Psoas muscle (tissue), 8 donors: ENCODE measurements around the gene USP46. TPM values are rescaled to one million over a fixed set of nuclear protein-coding genes. Genes with fewer than 3 reads are reported as not detected.

Experiments used
- ATAC-seq, 4 donors: fragments of 200-7000 bp; cut with Tn5 transposase; one replicate each; pipeline ENCODE4 v1.9.1; 2020; ENCODE audit warnings: moderate library complexity in 3 of 4, mild to moderate bottlenecking in 2 of 4
- DNase-seq, 2 donors: peaks; one replicate each; pipeline ENCODE4 v3.0.0-alpha.2; 2020
- H3K27ac ChIP-seq: fragments of 200-600 bp; one replicate; pipeline ENCODE4 v1.8.0; 2022
- H3K27me3 ChIP-seq, 3 donors: fragments of 200-600 bp in 1 of 3; one replicate each; pipeline versions ENCODE4 v1.6.1 to v1.8.0; 2013 to 2022; ENCODE audit warnings: low read length in 2 of 3, mild to moderate bottlenecking in 2 of 3, moderate library complexity in 1 of 3; ENCODE audit not compliant: insufficient read depth in 3 of 3
- H3K36me3 ChIP-seq, 2 donors: fragments of 200-600 bp in 1 of 2; one replicate each; pipeline versions ENCODE4 v1.6.1 to v1.8.0; 2013 to 2022; ENCODE audit warnings: low read depth in 1 of 2, mild to moderate bottlenecking in 1 of 2, moderate library complexity in 1 of 2; ENCODE audit not compliant: insufficient read depth in 1 of 2
- H3K4me1 ChIP-seq: fragments of 200-600 bp; one replicate; pipeline ENCODE4 v1.8.0; 2022
- H3K4me3 ChIP-seq: fragments of 200-600 bp; one replicate; pipeline ENCODE4 v1.8.0; 2022; ENCODE audit warnings: mild to moderate bottlenecking
- H3K9me3 ChIP-seq: fragments of 200-600 bp; one replicate; pipeline ENCODE4 v1.8.0; 2022
- CTCF ChIP-seq: fragments of 200-600 bp; IDR thresholded peaks from one replicate; pipeline ENCODE4 v1.8.0; 2022; ENCODE audit warnings: antibody characterized with exemption
- WGBS, 3 donors: extraction: QIAGEN DNeasy Blood & Tissue Kit; methylation state at CpG; one replicate each; pipeline versions ENCODE4 v1.1.6 to v1.1.7; 2013; 5-methylcytosine and 5-hydroxymethylcytosine counted together
- intact Hi-C, 2 donors: fragments of 100-400 bp; cut with DNase I; formaldehyde crosslinking; loops; one replicate each; pipeline versions ENCODE4 v1.11.0 to v1.14.2; 2022
- polyA plus RNA-seq, 3 donors: library from polyadenylated mRNA; stranded (reverse); fragments of 200-250 nt; gene quantifications; one replicate each; pipeline ENCODE4 v1.2.3, GENCODE V29; 2013
- total RNA-seq, 4 donors: library from RNA; stranded (reverse); fragmentation: NEBNext Ultra II Directional in 2 of 4; extraction: Animal tissue kit (Norgen Biotek cat#: 25700) in 2 of 4; gene quantifications; one replicate each; pipeline versions ENCODE4 v1.2.1 to v1.2.4, GENCODE V29; 2021 to 2023
- donor health status: healthy with polysubstance abuse.
- donor health status: DM: no; HTN: no; CAD: no; lungs with moderate emphysema.
- donor health status: Bipolar disorder and iron deficiency.
- donor health status: healthy.
- donor health status: DM: yes; HTN: yes; CAD: no.
- donor health status: DM: no; HTN: no; CAD: no.
- donor health status: DM: no; HTN: no; CAD: no.
- donor health status: DM: yes; HTN: yes; CAD: no.

USP46 gene
- total and polyA plus RNA-seq, 7 donors = 3.0 to 28.2 (median 13.0) TPM

- H3K4me3 ChIP-seq = no peak overlapping the region
- H3K27ac ChIP-seq = no peak overlapping the region
- WGBS, 3 donors = 50 to 64% (median 60%) methylated on average over 3 of the region's 3 CpGs
- H3K27me3 ChIP-seq = no peaks in the 10 kb centered on the region
- H3K4me1 ChIP-seq = peaks cover 43% of the 10 kb centered on the region
- no peaks in the 10 kb centered on the region for H3K36me3 ChIP-seq
- TF ChIP-seq CTCF = no peak
- DNase-seq (no peak), ATAC-seq (no peak)
- intact Hi-C loops = no loop called here
- no peaks in the 10 kb centered on the region for H3K9me3 ChIP-seq
Measured at GRCh38 chr4:52641854-52642563, 17.1 kb downstream of the USP46 start.

- no peaks in the 10 kb centered on the region for H3K27me3 ChIP-seq
- no peak for ATAC-seq
- intact Hi-C loops = no loop called here
- DNase-seq = no peak
- H3K9me3 ChIP-seq = no peaks in the 10 kb centered on the region
- no peaks in the 10 kb centered on the region for H3K36me3 ChIP-seq
- H3K4me3 ChIP-seq = no peak overlapping the region
- WGBS, 3 donors = 35 to 38% (median 36%) methylated on average over 6 of the region's 6 CpGs
- peaks cover 39% of the 10 kb centered on the region for H3K4me1 ChIP-seq
- no peak for TF ChIP-seq CTCF
- H3K27ac ChIP-seq = no peak overlapping the region
Measured at GRCh38 chr4:52640808-52641565, 18.1 kb downstream of the USP46 start.

- H3K4me1 ChIP-seq = peaks cover 32% of the 10 kb centered on the region
- TF ChIP-seq CTCF = no peak
- H3K36me3 ChIP-seq = no peaks in the 10 kb centered on the region
- H3K27ac ChIP-seq = no peak overlapping the region
- 92 to 97% (median 95%) methylated on average over 4 of the region's 4 CpGs for WGBS, 3 donors
- intact Hi-C loops = no loop called here
- ATAC-seq (no peak), DNase-seq (no peak)
- no peaks in the 10 kb centered on the region for H3K27me3 ChIP-seq
- H3K4me3 ChIP-seq = no peak overlapping the region
- no peaks in the 10 kb centered on the region for H3K9me3 ChIP-seq
Measured at GRCh38 chr4:52638717-52639116, 20.4 kb downstream of the USP46 start.

- intact Hi-C loops = no loop called here
- no peak for DNase-seq
- no peak overlapping the region for H3K4me3 ChIP-seq
- no peaks in the 10 kb centered on the region for H3K9me3 ChIP-seq
- no peak for ATAC-seq
- peaks cover 20% of the 10 kb centered on the region for H3K4me1 ChIP-seq
- WGBS, 3 donors = 67 to 85% (median 77%) methylated on average over 2 of the region's 2 CpGs
- H3K27me3 ChIP-seq = no peaks in the 10 kb centered on the region
- no peaks in the 10 kb centered on the region for H3K36me3 ChIP-seq
- no peak for TF ChIP-seq CTCF
- no peak overlapping the region for H3K27ac ChIP-seq
Measured at GRCh38 chr4:52637116-52637515, 22.0 kb downstream of the USP46 start.
